ENCODE measurements around the gene RCSD1.

Gene RCSD1

GRCh38 chr1:167633258-167633944, 3.4 kb downstream of the RCSD1 start:
- Histone ChIP-seq H4K12ac (ENCODE audit: low read depth, low read length) (no peak overlapping the region), H2BK12ac (ENCODE audit: low read length) (no peak overlapping the region), H3K27ac (ENCODE audit: low read depth, low read length) (no peak overlapping the region), H4K91ac (ENCODE audit: low read depth, low read length) (no peak overlapping the region), H3K79me1 (ENCODE audit: low read length) (peaks cover 1% of the 10 kb centered on the region), H2BK5ac (ENCODE audit: low read depth, low read length, poor library complexity) (no peak overlapping the region), H4K8ac (ENCODE audit: low read depth, low read length) (no peak overlapping the region), H3K4me3 (ENCODE audit: low read depth, low read length) (no peak overlapping the region), H3K9me3 (ENCODE audit: insufficient read depth, low read depth, low read length) (no peaks in the 10 kb centered on the region), H2AFZ (ENCODE audit: insufficient read depth, low read length, poor library complexity) (no peak overlapping the region), H3K18ac (ENCODE audit: low read length) (no peak overlapping the region), H2AK5ac (ENCODE audit: low read length) (no peak overlapping the region), H3K23ac (ENCODE audit: low read length) (no peak overlapping the region), H3K4me2 (ENCODE audit: low read length) (no peak overlapping the region), H3K36me3 (ENCODE audit: control insufficient read depth in 1 of 2, insufficient read depth in 2 of 2, low read length in 2 of 2) (no peaks in the 10 kb centered on the region), H3K9ac (ENCODE audit: low read length) (no peak overlapping the region), H3K4me1 (ENCODE audit: control insufficient read depth in 1 of 2, insufficient read depth in 2 of 2, low read length in 2 of 2) (peaks cover 9 to 18% of the 10 kb centered on the region in 2 experiments), H3K14ac (ENCODE audit: low read length) (no peak overlapping the region), H3K4ac (ENCODE audit: low read depth, low read length) (no peak overlapping the region), H3K27me3 (ENCODE audit: insufficient read depth, low read length) (peaks cover 15% of the 10 kb centered on the region), H2BK120ac (ENCODE audit: insufficient read depth, low read length, poor library complexity) (no peak overlapping the region), H3K79me2 (ENCODE audit: control insufficient read depth, insufficient read depth, low read length, poor library complexity) (no peaks in the 10 kb centered on the region)
- DNase-seq, result no peak
- no CpG with 5 or more reads among the region's 3 CpGs for WGBS (ENCODE audit: extremely low coverage, insufficient coverage, insufficient read length)

DNA sequence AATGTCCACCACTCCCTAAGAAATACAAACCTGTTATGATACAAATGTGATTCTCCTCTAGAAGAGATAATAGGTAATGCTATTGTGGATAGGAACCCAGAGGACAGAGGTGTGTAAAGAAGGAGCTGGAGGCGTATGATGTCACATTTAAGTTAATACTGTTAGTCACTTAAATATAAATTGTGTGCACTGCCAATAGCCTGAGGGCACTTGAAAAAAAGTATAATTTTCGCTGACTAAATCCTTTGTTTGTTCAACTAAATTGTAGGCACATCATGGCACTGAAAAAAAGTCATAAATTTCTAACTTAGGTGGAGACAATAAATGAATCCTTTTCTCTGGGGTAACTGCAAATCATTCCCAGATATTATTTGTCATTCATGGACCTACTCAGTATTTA, 4.4 kb downstream of the RCSD1 start:
- Histone ChIP-seq H4K12ac (ENCODE audit: low read depth, low read length) (no peak overlapping the region), H3K4ac (ENCODE audit: low read depth, low read length) (no peak overlapping the region), H2AFZ (ENCODE audit: insufficient read depth, low read length, poor library complexity) (no peak overlapping the region), H2BK12ac (ENCODE audit: low read length) (no peak overlapping the region), H3K18ac (ENCODE audit: low read length) (no peak overlapping the region), H3K27ac (ENCODE audit: low read depth, low read length) (no peak overlapping the region), H4K91ac (ENCODE audit: low read depth, low read length) (no peak overlapping the region), H3K14ac (ENCODE audit: low read length) (no peak overlapping the region), H2AK5ac (ENCODE audit: low read length) (no peak overlapping the region), H4K8ac (ENCODE audit: low read depth, low read length) (no peak overlapping the region), H3K4me1 (ENCODE audit: control insufficient read depth in 1 of 2, insufficient read depth in 2 of 2, low read length in 2 of 2) (peaks cover 9 to 18% of the 10 kb centered on the region in 2 experiments), H3K79me2 (ENCODE audit: control insufficient read depth, insufficient read depth, low read length, poor library complexity) (no peaks in the 10 kb centered on the region), H2BK120ac (ENCODE audit: insufficient read depth, low read length, poor library complexity) (no peak overlapping the region), H3K4me3 (ENCODE audit: low read depth, low read length) (no peak overlapping the region), H2BK5ac (ENCODE audit: low read depth, low read length, poor library complexity) (no peak overlapping the region), H3K27me3 (ENCODE audit: insufficient read depth, low read length) (peaks cover 14% of the 10 kb centered on the region), H3K36me3 (ENCODE audit: control insufficient read depth in 1 of 2, insufficient read depth in 2 of 2, low read length in 2 of 2) (no peaks in the 10 kb centered on the region), H3K23ac (ENCODE audit: low read length) (no peak overlapping the region), H3K9ac (ENCODE audit: low read length) (no peak overlapping the region), H3K4me2 (ENCODE audit: low read length) (no peak overlapping the region), H3K79me1 (ENCODE audit: low read length) (peaks cover 1% of the 10 kb centered on the region), H3K9me3 (ENCODE audit: insufficient read depth, low read depth, low read length) (no peaks in the 10 kb centered on the region)
- DNase-seq, result no peak
- WGBS (ENCODE audit: extremely low coverage, insufficient coverage, insufficient read length), result no CpG with 5 or more reads among the region's 2 CpGs

DNA sequence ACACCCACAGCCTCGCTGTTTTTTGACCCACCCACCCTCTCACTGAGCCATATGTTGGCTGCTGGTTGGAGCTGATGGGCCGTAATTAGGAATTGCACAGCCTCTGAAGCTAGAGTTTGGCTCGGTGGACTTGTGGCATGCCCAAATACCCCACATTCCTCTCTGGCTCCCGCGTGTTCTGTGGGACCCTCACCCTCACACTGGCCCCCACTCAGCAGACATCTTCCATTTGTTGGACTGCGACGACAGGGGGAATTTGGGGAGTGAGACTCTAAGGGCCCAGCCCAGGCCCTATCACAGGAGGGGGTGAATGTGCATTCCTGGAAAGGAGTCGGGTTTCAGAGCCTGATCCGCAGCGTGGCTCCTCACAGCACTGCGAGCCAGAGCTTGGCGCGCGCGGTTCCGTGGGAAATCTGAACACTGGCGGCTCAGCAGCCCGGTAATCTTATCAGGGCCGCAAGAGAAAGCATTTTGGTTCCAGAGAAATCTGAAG, 5.2 kb downstream of the RCSD1 start:
- Histone ChIP-seq H3K4ac (ENCODE audit: low read depth, low read length) (no peak overlapping the region), H2BK120ac (ENCODE audit: insufficient read depth, low read length, poor library complexity) (no peak overlapping the region), H3K27me3 (ENCODE audit: insufficient read depth, low read length) (peaks cover 8% of the 10 kb centered on the region), H2BK5ac (ENCODE audit: low read depth, low read length, poor library complexity) (no peak overlapping the region), H3K9me3 (ENCODE audit: insufficient read depth, low read depth, low read length) (no peaks in the 10 kb centered on the region), H2AFZ (ENCODE audit: insufficient read depth, low read length, poor library complexity) (peak overlapping the region; percentile 44), H3K79me2 (ENCODE audit: control insufficient read depth, insufficient read depth, low read length, poor library complexity) (no peaks in the 10 kb centered on the region), H3K79me1 (ENCODE audit: low read length) (peaks cover 1% of the 10 kb centered on the region), H3K14ac (ENCODE audit: low read length) (no peak overlapping the region), H3K4me2 (ENCODE audit: low read length) (peak overlapping the region; percentile 7), H3K23ac (ENCODE audit: low read length) (no peak overlapping the region), H2BK12ac (ENCODE audit: low read length) (no peak overlapping the region), H3K4me3 (ENCODE audit: low read depth, low read length) (no peak overlapping the region), H3K18ac (ENCODE audit: low read length) (no peak overlapping the region), H2AK5ac (ENCODE audit: low read length) (no peak overlapping the region), H4K8ac (ENCODE audit: low read depth, low read length) (no peak overlapping the region), H3K4me1 (ENCODE audit: control insufficient read depth in 1 of 2, insufficient read depth in 2 of 2, low read length in 2 of 2) (peaks cover 9 to 17% of the 10 kb centered on the region in 2 experiments), H3K9ac (ENCODE audit: low read length) (no peak overlapping the region), H4K91ac (ENCODE audit: low read depth, low read length) (no peak overlapping the region), H3K36me3 (ENCODE audit: control insufficient read depth in 1 of 2, insufficient read depth in 2 of 2, low read length in 2 of 2) (no peaks in the 10 kb centered on the region), H4K12ac (ENCODE audit: low read depth, low read length) (no peak overlapping the region), H3K27ac (ENCODE audit: low read depth, low read length) (no peak overlapping the region)
- no CpG with 5 or more reads among the region's 19 CpGs for WGBS (ENCODE audit: extremely low coverage, insufficient coverage, insufficient read length)
- no peak for DNase-seq

DNA sequence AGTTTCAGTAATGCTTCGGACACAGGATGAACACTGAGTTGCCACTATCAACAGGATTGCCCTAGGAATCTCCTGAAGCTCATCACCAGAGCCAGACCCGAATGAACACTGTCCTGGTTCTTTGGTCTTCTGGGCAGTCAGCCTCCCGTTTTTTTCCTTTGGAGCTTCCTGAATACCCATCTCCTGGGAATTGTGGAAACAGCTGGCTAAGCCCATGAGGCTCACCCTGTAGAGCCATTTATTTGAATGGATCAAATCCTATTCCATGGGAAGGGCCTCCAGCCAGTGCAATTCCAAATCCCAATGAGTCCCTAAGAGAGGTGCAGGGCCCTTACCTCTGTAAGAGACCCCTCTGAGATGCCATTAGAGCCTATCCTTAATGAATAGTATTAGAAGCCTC, 5.9 kb downstream of the RCSD1 start:
- Histone ChIP-seq H3K4me3 (ENCODE audit: low read depth, low read length) (no peak overlapping the region), H3K9ac (ENCODE audit: low read length) (no peak overlapping the region), H3K79me1 (ENCODE audit: low read length) (no peaks in the 10 kb centered on the region), H4K8ac (ENCODE audit: low read depth, low read length) (no peak overlapping the region), H2AFZ (ENCODE audit: insufficient read depth, low read length, poor library complexity) (no peak overlapping the region), H3K4me1 (ENCODE audit: control insufficient read depth in 1 of 2, insufficient read depth in 2 of 2, low read length in 2 of 2) (peaks cover 7 to 14% of the 10 kb centered on the region in 2 experiments), H3K79me2 (ENCODE audit: control insufficient read depth, insufficient read depth, low read length, poor library complexity) (no peaks in the 10 kb centered on the region), H2AK5ac (ENCODE audit: low read length) (no peak overlapping the region), H2BK120ac (ENCODE audit: insufficient read depth, low read length, poor library complexity) (no peak overlapping the region), H4K91ac (ENCODE audit: low read depth, low read length) (no peak overlapping the region), H3K27me3 (ENCODE audit: insufficient read depth, low read length) (peaks cover 2% of the 10 kb centered on the region), H2BK12ac (ENCODE audit: low read length) (no peak overlapping the region), H3K4me2 (ENCODE audit: low read length) (peak overlapping the region; percentile 9), H3K23ac (ENCODE audit: low read length) (no peak overlapping the region), H4K12ac (ENCODE audit: low read depth, low read length) (no peak overlapping the region), H3K9me3 (ENCODE audit: insufficient read depth, low read depth, low read length) (no peaks in the 10 kb centered on the region), H3K4ac (ENCODE audit: low read depth, low read length) (no peak overlapping the region), H2BK5ac (ENCODE audit: low read depth, low read length, poor library complexity) (no peak overlapping the region), H3K36me3 (ENCODE audit: control insufficient read depth in 1 of 2, insufficient read depth in 2 of 2, low read length in 2 of 2) (no peaks in the 10 kb centered on the region), H3K14ac (ENCODE audit: low read length) (no peak overlapping the region), H3K27ac (ENCODE audit: low read depth, low read length) (no peak overlapping the region), H3K18ac (ENCODE audit: low read length) (no peak overlapping the region)
- no peak for DNase-seq
- WGBS (ENCODE audit: extremely low coverage, insufficient coverage, insufficient read length), result no CpG with 5 or more reads among the region's 3 CpGs

Measured in trophoblast cell (in vitro differentiated cells and primary cell).